HPDE6-E6E7 (cell line): ENCODE measurements around the gene CCDC85B.

Experiments used
- DNase-seq: peaks from one replicate; pipeline ENCODE4 v3.0.0; 2011; ENCODE audit warnings: missing footprints; ENCODE audit errors: extremely low spot score

CCDC85B gene

DNA sequence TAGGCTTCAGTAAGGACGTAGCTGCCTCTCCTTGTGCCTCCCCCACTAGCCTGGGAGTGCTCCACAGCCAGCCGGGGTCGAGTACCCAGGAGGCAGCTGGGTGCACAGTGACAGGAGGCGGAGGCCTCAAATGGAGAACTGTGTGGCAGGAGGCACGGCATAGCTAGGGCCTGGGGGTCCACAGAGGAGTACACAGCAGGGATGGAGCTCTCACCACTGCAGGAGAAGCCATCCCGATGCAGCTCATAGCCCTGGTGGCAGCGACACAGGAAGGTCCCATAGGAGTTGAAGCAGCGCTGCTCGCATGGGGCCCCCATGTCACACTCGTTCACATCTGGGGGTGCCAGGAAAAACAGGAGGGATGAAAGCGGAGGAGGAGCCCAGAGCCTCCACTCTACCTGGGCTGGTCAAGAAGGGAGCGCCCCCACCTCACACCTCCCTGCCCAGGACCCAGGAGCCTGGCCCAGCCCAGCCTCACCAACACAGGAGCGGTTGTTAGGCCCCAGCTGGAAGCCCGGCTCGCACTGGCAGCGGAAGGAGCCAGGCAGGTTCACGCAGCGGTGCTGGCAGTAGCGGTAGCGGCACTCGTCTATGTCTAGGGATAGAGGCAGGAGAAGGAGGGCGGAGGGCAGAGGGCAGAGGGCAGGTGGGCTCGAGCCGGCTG, 20.7 kb upstream of the CCDC85B start:
- DNase-seq = no peak

DNA sequence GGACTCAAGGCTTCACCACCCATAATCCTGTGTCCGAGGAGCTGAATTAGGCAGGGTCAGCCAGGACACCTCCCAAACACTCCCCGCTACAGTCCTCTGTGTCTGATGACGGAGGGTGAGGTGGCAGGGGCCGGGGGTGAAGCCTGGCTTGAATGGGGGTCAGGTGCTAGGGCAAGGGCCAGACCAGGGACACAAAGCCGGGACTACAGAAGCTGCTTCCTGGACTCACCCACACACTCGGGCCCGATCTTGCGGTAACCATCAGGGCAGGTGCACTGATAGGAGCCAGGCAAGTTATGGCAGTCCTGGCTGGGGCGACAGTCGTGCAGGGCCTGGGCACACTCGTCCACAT, 20.2 kb upstream of the CCDC85B start:
- no peak for DNase-seq

DNA sequence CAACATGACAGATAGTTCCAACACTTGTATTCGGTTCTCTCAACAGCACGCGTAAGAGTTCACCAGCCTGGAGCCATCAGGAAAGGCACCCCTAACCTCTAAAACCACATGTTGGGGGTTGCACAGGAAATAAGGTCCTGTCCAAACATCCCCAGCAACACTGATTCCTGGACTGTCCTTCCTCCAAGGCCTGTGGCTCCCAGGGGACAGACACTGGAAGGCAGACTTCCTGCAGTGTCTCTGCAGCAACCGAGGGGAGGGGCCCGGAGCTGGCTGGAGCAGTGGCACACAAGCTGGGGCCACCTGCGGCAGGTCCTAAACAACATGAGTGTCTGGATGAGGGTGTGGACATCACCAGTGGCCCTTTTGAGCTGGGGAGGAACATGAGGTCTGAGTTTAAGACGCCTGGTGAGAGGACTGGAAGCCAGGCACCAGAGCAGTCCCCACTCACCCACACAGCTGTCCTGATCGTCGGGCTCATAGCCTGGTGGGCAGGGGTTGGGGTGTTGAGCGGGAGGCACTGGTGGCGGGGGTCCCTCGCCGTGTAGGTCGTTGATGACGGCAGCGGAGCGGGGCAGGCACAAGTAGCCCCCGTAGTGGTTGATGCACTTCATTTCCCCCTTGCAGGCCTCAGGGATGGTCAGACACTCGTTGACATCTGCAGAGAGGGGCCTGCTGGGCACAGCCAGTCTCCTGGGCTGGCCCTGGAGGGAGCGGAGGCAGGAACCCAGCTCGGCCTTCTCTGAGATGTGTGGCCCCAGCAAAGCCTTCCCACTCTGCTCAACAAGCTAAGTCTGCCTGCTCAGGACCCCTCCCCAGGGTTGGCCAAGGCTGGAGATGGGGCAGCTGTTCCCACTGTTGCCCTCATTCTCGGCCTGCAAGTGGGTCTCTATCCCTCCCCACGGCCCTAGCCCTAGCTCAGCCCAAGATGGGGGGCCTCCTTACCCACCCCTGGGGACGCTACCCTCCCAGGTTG, 19.5 kb upstream of the CCDC85B start:
- no peak for DNase-seq

DNA sequence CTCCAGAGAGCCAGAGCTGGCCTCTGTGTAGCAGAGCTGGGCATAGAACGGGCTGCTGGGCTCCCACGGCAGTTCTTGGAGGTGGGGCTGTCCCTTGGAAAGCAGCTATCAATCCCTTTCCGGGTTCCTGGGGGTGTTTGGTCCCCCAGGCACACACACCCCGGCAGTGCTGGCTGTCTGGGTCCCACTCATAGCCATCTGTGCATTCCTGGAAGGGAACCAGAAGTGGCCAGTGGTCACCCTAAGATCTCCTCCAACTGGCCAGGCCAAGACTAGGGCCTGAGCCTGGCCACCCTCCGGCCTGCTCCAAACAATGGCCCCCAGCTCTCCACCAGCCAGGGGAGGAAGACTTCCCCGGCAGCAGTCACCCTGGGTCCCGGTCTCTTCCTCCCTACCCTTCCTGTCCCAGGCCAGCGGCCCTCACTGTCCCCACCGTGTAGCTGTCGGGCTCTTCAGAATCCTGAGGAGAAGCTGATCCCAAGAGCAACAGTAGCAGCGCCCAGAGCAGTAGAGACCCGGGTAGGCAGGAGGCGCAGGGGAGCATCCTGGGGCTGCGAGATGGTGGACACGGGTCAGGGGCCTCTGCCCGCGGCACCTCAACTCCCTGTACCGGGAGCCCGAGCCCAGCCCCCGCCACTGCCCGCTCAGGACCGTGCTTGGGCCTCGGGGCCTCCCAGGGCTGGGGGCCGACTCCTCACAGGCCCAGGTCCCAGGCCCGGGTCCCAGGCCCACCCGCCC, 18.5 kb upstream of the CCDC85B start:
- no peak for DNase-seq

DNA sequence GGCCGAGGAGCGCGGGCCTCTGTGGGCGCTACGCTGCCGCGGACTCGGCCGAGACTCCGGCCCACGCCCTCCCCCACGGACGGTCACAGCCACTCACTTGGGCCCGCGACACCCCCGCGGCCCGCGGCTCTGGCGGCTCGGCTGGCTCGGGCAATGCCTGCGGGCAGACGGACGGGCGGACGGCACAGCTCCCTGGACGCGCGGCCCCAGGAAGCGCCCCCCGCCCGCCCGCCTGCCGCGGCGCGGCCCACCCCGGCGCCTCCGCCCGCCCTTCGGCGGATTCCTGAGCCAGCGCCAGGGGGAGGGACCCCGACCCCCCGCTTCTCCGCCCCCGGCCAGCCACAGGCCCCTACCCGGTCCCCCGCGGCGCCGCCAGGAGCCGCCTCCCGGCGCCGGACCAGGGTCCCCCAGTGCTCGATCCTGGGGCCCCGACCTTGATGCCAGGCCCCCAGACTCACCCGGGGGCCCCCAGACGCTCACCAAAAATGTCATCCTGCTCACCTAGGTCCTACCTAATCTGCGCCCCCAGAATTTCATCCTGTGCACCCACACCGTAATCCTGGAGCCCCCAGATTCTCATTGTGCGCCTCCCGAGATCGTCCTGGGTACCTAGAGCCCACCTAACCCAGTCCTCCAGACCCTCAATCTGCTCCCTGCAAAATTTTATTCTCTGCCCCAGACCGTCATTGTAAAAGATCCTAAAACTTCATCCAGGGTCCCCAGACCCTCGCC, 17.7 kb upstream of the CCDC85B start, which contains the start of gene EFEMP2:
Gene EFEMP2 (minus strand): TSS at position 215 of the 732 bp plus-strand sequence. CDS start 446 bp downstream, outside the sequence.
- DNase-seq = no peak

DNA sequence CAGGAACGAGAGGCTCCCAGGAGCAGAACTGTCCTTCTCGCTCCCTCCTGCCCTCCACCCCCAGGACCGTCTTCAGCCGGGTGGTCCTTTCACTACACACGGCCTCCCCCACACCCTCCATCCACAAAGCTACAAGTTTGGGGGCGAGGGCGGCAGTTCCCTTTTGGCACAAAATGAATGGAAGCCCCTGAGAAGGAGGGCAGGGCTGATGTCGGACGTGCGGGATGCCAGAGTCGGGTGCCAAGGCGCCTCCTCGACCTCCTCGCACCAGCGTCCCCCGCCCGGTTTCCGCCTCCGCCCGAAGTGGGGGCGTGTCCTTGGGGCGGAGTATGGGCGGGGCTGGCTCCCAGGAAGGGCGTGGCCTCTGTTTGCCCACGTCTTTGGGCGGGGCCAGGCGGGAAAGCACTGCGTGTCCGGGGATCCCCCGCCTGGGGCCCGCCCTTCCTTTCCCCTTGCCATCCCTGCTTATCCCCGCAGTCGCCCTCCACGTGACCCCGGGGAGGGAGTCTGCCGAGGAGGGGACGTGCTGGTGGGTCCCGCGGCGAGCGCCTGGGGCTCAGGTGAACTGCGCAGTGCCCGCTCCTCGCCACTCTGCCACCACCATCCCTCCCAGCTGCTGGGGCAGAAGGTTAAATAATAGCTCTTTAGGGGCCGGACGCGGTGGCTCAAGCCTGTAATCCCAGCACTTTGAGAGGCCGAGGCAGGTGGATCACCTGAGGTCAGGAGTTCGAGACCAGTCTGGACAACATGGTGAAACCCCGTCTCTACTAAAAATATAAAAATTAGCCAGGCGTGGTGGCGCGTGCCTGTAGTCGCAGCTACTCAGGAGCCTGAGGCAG, 16.9 kb upstream of the CCDC85B start:
- DNase-seq = peak; percentile 89

DNA sequence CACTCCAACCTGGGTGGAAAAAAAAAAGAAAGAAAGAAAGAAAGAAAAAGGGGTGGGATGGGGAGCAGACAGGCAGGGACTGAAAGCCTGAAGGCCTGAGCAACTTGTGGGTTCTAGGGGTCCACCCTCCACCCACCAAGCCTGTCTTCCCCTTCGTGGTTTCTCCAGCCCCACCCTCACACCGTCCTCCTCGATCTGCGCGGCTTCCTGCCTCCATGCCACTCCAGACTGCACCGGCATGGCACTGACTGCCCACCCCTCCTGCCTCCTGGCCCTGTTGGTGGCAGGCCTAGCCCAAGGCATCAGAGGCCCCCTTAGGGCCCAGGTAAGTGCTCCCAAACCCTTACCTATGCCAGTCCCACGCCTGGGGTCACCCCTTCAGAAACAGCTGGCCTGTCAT, 10.9 kb upstream of the CCDC85B start, which contains the start of gene CTSW:
Gene CTSW (plus strand): TSS at position 221 of the 400 bp plus-strand sequence. CDS start 18 bp downstream, at position 239.
- no peak for DNase-seq

DNA sequence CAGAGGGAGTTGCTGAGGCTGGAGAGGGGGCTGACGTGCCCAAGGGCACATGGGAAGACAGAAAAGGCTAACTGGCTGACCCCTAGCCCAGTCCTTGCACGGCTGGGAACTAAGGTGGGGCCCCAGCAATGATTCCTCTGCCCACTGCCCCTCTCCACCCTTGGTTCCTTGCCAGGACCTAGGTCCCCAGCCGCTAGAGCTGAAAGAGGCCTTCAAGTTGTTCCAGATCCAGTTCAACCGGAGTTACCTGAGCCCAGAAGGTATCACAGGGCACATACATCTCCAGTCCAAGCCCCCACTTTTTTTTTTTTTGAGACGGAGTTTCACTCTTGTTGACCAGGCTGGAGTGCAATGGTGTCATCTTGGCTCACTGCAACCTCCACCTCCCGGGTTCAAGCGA, 10.4 kb upstream of the CCDC85B start:
- DNase-seq = no peak

DNA sequence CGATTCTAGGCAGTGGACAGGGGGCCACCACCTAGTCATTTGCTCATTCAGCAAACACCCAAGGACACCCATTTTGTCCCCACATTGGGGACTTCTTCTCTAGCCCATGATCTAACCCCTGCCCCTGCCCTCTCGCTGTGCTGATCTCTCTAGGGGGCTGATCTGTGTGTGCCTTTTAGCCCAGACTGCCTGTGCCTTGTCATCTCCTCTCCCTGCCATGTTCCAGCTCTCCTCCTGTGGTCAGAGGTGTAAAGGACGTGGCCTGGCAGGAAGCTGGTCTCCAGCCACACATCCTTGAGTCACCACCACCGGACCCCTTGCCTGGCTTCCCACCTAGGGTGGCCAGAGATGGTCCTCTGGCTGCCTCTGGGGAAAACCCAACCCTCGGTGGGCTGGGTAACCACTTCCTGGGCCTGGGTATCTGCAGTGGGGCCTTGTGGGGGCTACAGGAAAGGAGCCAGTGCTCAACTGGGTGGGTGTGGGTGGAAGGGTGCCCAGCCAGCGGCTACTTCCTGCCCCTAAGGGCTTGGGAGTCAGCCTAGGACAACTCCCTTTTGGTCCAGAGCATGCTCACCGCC, 9.5 kb upstream of the CCDC85B start:
- no peak for DNase-seq

DNA sequence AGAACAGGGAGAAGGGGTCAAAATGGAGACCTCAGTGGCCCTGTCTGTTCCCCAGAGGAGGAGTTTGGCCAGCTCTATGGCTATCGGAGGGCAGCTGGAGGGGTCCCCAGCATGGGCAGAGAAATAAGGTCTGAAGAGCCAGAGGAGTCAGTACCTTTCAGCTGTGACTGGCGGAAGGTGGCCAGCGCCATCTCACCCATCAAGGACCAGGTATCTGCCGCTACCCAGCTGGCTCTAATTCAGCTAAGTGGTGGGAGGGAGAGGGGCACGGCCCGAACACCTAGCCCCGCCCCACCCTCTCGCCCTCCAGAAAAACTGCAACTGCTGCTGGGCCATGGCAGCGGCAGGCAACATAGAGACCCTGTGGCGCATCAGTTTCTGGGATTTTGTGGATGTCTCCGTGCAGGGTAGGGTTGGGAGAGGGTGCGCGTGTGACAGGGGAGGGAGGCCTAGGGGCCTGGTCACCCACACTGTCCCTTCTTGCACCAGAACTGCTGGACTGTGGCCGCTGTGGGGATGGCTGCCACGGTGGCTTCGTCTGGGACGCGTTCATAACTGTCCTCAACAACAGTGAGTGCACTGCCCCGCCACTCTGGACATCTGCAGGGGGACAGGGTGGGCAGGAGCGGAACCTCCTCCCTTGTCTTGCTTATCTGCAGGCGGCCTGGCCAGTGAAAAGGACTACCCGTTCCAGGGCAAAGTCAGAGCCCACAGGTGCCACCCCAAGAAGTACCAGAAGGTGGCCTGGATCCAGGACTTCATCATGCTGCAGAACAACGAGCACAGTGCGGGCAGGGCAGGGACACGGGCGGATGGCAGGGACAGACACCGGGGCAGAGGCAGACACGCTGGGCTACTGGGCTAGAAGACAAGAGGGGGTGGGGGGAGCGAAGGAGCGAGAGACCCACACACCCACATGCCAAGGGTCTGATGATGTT, 8.1 kb upstream of the CCDC85B start:
- DNase-seq = no peak

DNA sequence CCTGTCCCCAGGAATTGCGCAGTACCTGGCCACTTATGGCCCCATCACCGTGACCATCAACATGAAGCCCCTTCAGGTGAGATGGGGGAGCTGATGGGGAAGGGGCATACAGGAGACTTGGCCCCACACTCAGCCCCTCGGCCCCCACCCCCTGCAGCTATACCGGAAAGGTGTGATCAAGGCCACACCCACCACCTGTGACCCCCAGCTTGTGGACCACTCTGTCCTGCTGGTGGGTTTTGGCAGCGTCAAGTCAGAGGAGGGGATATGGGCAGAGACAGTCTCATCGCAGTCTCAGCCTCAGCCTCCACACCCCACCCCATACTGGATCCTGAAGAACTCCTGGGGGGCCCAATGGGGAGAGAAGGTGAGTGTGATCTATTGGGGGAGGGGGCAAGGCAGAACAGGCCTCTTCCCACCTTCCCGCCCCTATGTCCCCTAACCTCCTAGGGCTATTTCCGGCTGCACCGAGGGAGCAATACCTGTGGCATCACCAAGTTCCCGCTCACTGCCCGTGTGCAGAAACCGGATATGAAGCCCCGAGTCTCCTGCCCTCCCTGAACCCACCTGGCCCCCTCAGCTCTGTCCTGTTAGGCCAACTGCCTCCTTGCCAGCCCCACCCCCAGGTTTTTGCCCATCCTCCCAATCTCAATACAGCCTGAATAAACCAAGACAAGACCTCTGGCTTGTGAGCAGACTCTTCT, 7.3 kb upstream of the CCDC85B start:
- DNase-seq = no peak

DNA sequence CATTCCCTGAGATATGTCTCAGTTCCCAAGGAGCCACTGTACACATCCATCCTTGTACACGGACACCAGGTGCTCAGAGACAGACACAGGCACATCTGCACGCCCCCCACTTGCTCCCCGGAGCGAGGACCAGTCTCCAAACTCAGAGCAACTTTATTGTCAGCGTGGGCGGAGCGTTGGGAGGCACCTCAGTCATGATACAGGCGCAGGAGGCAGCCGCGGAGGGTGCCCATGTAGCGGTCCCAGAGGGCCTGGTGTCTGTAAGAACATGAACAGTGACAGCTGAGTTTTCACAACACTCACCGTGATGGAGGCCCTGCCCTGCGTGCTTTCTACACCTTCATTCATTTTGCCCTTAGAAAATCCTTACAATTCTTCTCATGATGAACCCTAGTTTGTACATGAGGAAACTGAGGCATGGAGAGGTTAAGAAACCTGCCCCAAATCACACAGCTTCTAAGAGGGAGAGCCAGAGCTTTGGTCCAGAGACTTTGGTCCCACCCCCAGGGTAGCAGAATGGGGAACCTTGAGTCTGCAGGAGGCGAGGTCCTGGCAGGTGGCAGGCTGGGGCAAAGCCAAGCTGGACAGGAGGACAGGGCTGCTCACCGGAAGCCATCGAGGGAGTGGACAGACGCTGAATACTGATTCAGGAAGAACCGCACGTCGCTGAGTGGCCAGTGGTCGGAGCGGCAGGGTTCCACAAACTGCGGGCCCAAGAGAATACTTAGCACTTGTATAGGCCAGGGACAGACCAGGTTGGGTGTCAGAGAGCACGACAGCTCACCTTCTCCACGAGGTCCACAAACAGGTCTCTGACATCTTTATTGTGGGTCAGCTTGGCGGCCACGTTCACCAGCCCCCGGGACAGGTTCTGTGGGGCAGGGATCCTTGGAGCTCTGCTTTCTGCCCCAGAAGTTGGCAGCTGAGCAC, 6.4 kb upstream of the CCDC85B start:
- no peak for DNase-seq

DNA sequence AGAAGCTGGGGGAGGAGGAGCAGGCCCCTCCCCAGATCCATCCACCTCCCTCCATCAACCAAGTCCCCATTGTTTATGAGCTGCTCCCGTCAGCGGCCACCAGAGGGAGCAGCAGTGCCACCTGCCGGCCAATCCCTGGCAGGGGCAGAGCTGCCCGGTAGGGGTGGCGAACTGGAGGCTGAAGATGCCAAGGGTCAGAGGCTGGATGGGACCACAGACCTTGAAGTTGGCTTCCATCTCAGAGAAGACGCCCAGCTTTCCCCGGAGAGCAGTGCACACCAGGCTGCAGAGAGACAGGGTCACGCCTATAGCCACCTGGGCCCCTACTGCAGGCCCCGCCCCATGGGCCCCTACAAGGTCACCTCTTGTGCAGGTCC, 5.8 kb upstream of the CCDC85B start:
- peak; percentile 86 for DNase-seq

DNA sequence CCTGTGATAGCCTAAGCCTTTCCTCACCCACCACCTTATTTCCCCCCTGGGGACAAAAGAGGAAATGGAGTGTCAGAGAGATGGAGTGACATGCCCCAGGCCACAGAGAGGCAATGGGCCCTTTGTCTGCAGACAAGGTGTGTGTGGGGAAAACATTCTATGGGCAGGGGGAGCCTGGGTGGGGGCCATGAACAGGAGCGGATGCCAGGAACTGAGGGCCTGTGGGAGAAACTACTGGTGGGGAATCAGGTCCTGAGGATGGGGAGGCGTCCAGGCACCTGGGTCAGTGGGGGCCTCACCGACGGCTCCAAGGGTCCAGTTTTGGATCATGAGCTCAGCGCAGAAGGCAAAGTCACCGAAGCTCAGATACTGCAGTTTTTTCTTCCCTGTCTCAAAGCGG, 5.2 kb upstream of the CCDC85B start:
- DNase-seq = no peak

DNA sequence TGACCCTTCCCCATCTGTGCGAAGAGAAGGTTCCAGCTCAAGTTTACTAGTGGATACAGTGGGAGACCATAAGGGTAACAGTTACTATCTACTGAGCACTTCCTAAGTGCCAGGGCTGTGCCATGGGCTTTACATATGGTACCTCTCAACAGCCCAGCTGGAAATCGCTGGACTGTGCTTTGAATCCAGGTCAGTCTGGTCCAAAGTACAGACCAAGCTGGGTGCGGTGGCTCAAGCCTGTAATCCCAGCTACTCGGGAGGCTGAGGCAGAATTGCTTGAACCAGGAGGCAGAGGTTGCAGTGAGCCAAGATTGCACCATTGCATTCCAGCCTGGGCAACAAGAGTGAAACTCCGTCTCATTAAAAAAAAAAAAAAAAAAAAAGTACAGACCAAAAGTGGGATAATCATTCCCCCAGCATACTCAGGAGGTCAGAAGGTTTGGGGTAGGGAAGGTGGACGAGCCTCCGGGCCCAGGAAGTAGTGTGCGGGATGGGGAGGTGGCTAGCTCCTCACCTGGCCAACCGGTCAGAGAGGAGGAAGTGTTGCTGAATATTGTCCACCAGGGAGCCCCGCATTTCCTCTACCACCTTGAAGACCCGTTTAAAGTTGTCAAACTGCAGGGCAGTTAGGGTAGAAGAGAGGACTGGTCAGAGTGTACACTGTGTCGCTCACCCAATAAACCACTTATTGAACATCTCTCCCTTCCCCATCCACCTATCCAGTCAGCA, 4.5 kb upstream of the CCDC85B start:
- DNase-seq = no peak

DNA sequence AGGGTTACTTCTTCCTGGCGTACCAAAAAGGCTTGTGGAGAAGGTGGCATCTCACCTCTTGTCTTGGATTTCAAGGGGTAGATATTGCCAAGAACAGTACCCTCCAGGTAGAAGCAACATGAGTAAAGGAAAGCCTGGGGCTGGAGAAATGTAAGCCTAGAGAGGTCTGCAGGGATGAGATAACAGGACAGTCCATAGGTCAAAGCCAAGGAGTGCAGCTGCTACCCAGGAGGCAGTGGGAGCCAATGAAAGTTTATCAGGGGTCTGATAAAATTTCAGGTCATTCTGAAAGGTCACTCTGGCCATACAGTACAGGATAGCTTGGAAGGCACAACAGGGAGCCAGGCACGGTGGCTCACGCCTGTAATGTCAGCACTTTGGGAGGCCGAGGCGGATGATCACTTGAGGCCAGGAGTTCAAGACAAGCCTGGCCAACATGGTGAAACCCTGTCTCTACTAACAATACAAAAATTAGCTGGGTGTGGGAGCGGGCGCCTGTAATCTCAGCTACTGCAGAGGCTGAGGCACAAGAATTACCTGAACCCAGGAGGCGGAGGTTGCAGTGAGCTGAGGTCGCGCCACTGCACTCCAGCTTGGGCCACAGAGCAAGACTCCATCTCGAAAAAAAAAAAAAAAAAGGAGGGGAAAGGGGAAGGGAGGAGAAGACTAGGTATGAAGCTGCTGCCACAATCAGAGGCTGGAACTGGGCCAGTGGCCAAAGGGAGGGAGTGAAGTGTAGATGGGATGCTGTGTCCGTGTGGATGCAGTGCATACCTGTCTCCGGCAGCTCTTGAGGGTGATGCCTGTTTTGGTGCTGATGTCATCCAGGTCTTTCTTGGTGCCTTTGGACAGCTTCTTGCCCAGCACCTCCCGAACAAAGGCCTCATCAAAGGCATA, 3.4 kb upstream of the CCDC85B start:
- no peak for DNase-seq
